ENCODE measurements around the gene RTP3.

Gene RTP3

DNA sequence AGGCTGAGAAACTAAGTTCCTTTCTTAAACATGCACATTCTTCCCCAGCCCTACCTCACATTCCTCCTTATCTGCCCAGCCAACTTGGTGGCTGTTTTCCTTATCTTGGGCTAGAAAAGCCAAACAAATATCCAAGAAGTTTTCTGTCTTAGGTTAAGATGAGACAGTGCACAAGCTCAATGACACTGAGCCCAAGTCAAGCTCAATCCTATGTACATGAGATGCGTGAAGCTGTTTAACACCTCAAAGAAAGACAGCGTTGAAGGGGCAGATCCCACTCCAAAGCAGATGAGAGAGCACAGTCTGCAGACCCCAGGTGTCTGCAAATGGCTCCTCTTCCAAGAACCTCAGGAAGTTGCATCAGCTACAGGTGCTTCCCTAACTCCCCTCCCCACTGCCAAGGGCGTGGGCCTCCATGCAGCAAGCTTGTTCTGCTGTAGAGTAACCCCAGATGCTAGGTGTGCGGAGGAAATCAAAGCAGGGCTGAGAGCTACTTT, 51.7 kb downstream of the RTP3 start:
- no peak for DNase-seq

DNA sequence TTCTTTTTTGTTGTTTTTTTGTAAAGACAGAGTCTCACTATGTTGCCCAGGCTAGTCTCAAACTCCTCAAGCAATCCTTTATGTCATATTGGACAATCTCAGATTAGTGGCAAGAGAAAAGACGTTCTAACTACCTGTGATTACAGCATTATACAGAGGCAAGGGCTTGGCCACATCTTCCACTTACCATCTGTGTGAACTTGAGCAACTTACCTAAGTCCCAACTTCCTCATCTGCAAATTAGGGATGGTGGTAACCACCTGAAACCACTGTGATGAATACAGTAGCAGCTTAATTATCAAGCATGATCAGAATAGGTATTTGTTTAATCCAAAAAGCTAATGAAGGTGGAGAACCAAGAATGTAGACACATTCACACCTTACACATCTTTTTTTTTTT, 52.2 kb downstream of the RTP3 start:
- no peak for DNase-seq
